Loucy (cell line): ENCODE measurements around the gene TENM4.

Source experiments
- H2AFZ ChIP-seq: fragments of 200-600 bp; sonication (generic); 2 replicates; pipeline ENCODE4 v1.6.0; 2016; ENCODE audit warnings: antibody characterized with exemption, mild to moderate bottlenecking, low read length, moderate library complexity
- H3F3A ChIP-seq: fragments of 200-600 bp; 2 replicates; pipeline ENCODE4 v1.6.0; 2016; ENCODE audit warnings: antibody characterized with exemption, low read depth, mild to moderate bottlenecking
- H3K27me3 ChIP-seq: fragments of 200-600 bp; sonication (generic); 2 replicates; pipeline ENCODE4 v1.6.1; 2014; ENCODE audit warnings: low read length, mild to moderate bottlenecking; ENCODE audit not compliant: insufficient read depth, poor library complexity, severe bottlenecking
- H3K36me3 ChIP-seq: fragments of 200-600 bp; sonication (generic); 2 replicates; pipeline ENCODE4 v1.6.1; 2016; ENCODE audit warnings: low read length; ENCODE audit not compliant: insufficient read depth
- H3K4me1 ChIP-seq: fragments of 200-600 bp; sonication (generic); 2 replicates; pipeline ENCODE4 v1.5.1; 2014; ENCODE audit warnings: low read length, mild to moderate bottlenecking; ENCODE audit not compliant: insufficient read depth, poor library complexity, severe bottlenecking
- H3K4me2 ChIP-seq: fragments of 200-600 bp; sonication (generic); 2 replicates; pipeline ENCODE4 v1.6.0; 2014; ENCODE audit warnings: antibody characterized with exemption, low read length, low read depth, mild to moderate bottlenecking; ENCODE audit not compliant: poor library complexity, severe bottlenecking
- H3K4me3 ChIP-seq: fragments of 200-600 bp; sonication (generic); 2 replicates; pipeline ENCODE4 v1.5.1; 2014; ENCODE audit warnings: low read length, mild to moderate bottlenecking, mixed read lengths; ENCODE audit not compliant: poor library complexity, severe bottlenecking
- H3K79me2 ChIP-seq: fragments of 200-600 bp; sonication (generic); 2 replicates; pipeline ENCODE4 v1.6.1; 2014; ENCODE audit warnings: low read length; ENCODE audit not compliant: insufficient read depth
- H3K9ac ChIP-seq: fragments of 200-600 bp; sonication (generic); 2 replicates; pipeline ENCODE4 v1.6.0; 2014; ENCODE audit warnings: mild to moderate bottlenecking, low read depth, low read length, moderate library complexity; ENCODE audit not compliant: poor library complexity, severe bottlenecking
- H3K9me2 ChIP-seq: fragments of 200-600 bp; sonication (generic); replicated peaks from 2 replicates; pipeline ENCODE4 v1.6.1; 2016; ENCODE audit warnings: low read depth, low read length, mixed read lengths
- H3K9me3 ChIP-seq: fragments of 200-600 bp; sonication (generic); 2 replicates; pipeline ENCODE4 v1.6.1; 2014; ENCODE audit warnings: mild to moderate bottlenecking, antibody characterized with exemption, low read length, low read depth; ENCODE audit not compliant: insufficient read depth
- H4K20me1 ChIP-seq: fragments of 200-600 bp; sonication (generic); 2 replicates; pipeline ENCODE4 v1.6.0; 2014; ENCODE audit warnings: antibody characterized with exemption, low read length, mild to moderate bottlenecking; ENCODE audit not compliant: insufficient read depth, poor library complexity, severe bottlenecking
- EZH2phosphoT487 ChIP-seq: fragments of 200-600 bp; IDR thresholded peaks from 2 replicates; pipeline ENCODE4 v1.6.1; 2018; ENCODE audit warnings: antibody characterized with exemption, mild to moderate bottlenecking, moderate library complexity, borderline replicate concordance
- TF ChIP-seq, protein P1 (sequence below): fragments of 200-600 bp; sonication (generic); conservative IDR thresholded peaks from 2 replicates; pipeline ENCODE4 v1.5.1; 2014; ENCODE audit warnings: mild to moderate bottlenecking, antibody characterized with exemption, low read length

TENM4 gene

GRCh38 chr11:79221444-79222130, 219.2 kb downstream of the TENM4 start:
- no peaks in the 10 kb centered on the region for H3F3A ChIP-seq

GRCh38 chr11:79220171-79220570, 220.7 kb downstream of the TENM4 start:
- no peak overlapping the region for H2AFZ ChIP-seq
- no peak for TF ChIP-seq EZH2phosphoT487
- TF ChIP-seq, protein P1, sequence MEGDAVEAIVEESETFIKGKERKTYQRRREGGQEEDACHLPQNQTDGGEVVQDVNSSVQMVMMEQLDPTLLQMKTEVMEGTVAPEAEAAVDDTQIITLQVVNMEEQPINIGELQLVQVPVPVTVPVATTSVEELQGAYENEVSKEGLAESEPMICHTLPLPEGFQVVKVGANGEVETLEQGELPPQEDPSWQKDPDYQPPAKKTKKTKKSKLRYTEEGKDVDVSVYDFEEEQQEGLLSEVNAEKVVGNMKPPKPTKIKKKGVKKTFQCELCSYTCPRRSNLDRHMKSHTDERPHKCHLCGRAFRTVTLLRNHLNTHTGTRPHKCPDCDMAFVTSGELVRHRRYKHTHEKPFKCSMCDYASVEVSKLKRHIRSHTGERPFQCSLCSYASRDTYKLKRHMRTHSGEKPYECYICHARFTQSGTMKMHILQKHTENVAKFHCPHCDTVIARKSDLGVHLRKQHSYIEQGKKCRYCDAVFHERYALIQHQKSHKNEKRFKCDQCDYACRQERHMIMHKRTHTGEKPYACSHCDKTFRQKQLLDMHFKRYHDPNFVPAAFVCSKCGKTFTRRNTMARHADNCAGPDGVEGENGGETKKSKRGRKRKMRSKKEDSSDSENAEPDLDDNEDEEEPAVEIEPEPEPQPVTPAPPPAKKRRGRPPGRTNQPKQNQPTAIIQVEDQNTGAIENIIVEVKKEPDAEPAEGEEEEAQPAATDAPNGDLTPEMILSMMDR: no peak
- no peaks in the 10 kb centered on the region for H4K20me1 ChIP-seq
- no peak overlapping the region for H3K4me3 ChIP-seq
- no peak overlapping the region for H3K4me2 ChIP-seq
- no peaks in the 10 kb centered on the region for H3F3A ChIP-seq
- no peak overlapping the region for H3K9ac ChIP-seq
- H3K4me1 ChIP-seq: no peaks in the 10 kb centered on the region
- no peaks in the 10 kb centered on the region for H3K9me2 ChIP-seq
- H3K9me3 ChIP-seq: no peaks in the 10 kb centered on the region; the same call in 1 of the 2 replicates
- no peaks in the 10 kb centered on the region for H3K36me3 ChIP-seq
- no peaks in the 10 kb centered on the region for H3K79me2 ChIP-seq
- H3K27me3 ChIP-seq: no peaks in the 10 kb centered on the region

More at GRCh38 chr11:79221444-79222130, 219.2 kb downstream of the TENM4 start:
- H3K9me2 ChIP-seq: no peaks in the 10 kb centered on the region
- H4K20me1 ChIP-seq: no peaks in the 10 kb centered on the region
- TF ChIP-seq, protein P1: no peak
- TF ChIP-seq EZH2phosphoT487: no peak
- no peaks in the 10 kb centered on the region for H3K4me1 ChIP-seq
- H3K9ac ChIP-seq: no peak overlapping the region
- H2AFZ ChIP-seq: no peak overlapping the region
- no peaks in the 10 kb centered on the region for H3K36me3 ChIP-seq
- H3K27me3 ChIP-seq: no peaks in the 10 kb centered on the region
- H3K9me3 ChIP-seq: no peaks in the 10 kb centered on the region; the same call in 1 of the 2 replicates
- H3K79me2 ChIP-seq: no peaks in the 10 kb centered on the region
- no peak overlapping the region for H3K4me2 ChIP-seq
- no peak overlapping the region for H3K4me3 ChIP-seq

DNA sequence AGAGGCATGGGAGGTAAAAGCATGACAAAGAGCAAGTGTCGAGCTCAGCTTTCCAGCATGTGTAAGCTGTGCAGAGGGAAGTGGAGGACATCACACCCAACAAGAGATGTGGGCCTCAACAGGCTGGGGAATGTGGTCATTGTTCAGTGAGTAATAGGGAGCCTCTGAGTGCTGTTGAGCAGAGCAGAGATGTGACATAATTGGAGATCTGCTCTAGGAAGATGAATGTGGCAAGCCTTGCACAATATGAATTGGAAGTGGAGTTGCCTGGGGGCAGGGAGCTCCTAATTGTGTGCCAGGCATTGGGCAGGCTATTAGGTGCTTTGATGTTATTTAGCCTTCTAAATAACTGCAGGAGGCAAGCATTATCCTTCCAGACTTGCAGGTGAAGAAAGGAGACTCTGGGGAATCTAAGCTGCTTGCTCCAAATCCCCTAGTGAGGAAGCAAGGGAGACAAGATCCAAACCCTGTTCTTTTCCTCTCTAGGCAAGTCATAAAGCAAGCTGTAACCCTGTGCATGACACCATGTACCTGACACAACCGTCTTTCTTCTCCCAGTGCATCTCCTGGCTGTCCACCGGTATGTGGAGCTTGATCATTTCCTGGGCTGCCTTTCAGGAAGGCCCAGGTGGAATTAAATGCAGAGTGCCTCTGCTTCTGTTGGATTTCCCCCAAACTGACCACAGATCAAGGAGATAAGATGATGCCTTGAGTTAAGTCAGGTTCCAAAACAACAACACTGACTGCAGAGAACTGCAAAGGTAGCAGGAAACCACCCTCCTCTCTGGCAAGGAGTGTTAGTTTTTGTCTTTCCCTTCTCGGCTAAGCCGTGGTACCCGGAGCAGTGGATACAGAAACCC, 221.4 kb downstream of the TENM4 start:
- H3K79me2 ChIP-seq: no peaks in the 10 kb centered on the region
- no peaks in the 10 kb centered on the region for H3K9me2 ChIP-seq
- H3K9me3 ChIP-seq: no peaks in the 10 kb centered on the region; the same call in 1 of the 2 replicates
- no peak overlapping the region for H3K9ac ChIP-seq
- no peak overlapping the region for H2AFZ ChIP-seq
- no peaks in the 10 kb centered on the region for H3K27me3 ChIP-seq
- H3F3A ChIP-seq: no peaks in the 10 kb centered on the region
- TF ChIP-seq, protein P1: no peak
- TF ChIP-seq EZH2phosphoT487: no peak
- no peak overlapping the region for H3K4me3 ChIP-seq
- no peak overlapping the region for H3K4me2 ChIP-seq
- H3K4me1 ChIP-seq: no peaks in the 10 kb centered on the region
- H4K20me1 ChIP-seq: no peaks in the 10 kb centered on the region
- no peaks in the 10 kb centered on the region for H3K36me3 ChIP-seq
